ENCODE data around the gene ARHGEF26.

Gene ARHGEF26

DNA sequence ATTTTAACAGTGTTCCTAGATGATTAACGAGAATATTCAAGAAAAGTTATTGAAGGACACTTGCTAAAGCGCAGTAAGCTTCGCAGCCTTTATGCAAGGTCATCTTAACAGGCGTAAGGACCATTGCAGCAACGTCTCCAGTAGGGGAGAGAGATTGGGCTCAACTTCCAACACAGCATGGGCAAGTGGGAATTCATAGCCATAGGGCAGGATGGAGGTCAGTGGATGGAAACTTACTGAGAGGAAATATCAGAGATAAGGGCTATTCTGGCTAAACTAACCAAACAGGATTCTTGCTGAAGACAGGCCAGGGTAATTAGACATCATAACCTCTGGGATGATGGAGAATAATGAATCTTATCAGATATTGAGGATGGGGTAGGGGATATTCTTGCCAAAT is 120.3 kb downstream of the ARHGEF26 start:
- Mint-ChIP-seq H3K27me3 (ENCODE audit: low read depth) (no peaks in the 10 kb centered on the region), H3K4me3 (no peak overlapping the region), H3K27ac (peak overlapping the region in 1 of 3 experiments; percentile 44), H3K9me3 (no peaks in the 10 kb centered on the region), H3K4me1 (peaks cover 25% of the 10 kb centered on the region), H3K36me3 (ENCODE audit: low read depth) (peaks cover 25% of the 10 kb centered on the region)
- no peak for TF ChIP-seq CTCF (IDR thresholded peaks at IDR 0.05; ENCODE audit: unreplicated experiment in 3 of 3)

GRCh38 chr3:154242766-154243165 is 121.6 kb downstream of the ARHGEF26 start:
- no peaks in the 10 kb centered on the region for H3K27me3 Mint-ChIP-seq (ENCODE audit: low read depth)
- H3K4me1 Mint-ChIP-seq = peaks cover 35% of the 10 kb centered on the region
- H3K27ac Mint-ChIP-seq = peak overlapping the region; percentile 58 to 82 (median 76)
- no peaks in the 10 kb centered on the region for H3K9me3 Mint-ChIP-seq
- peaks cover 31% of the 10 kb centered on the region for H3K36me3 Mint-ChIP-seq (ENCODE audit: low read depth)
- TF ChIP-seq CTCF (IDR thresholded peaks at IDR 0.05; ENCODE audit: unreplicated experiment in 3 of 3) = no peak
- H3K4me3 Mint-ChIP-seq = no peak overlapping the region

DNA sequence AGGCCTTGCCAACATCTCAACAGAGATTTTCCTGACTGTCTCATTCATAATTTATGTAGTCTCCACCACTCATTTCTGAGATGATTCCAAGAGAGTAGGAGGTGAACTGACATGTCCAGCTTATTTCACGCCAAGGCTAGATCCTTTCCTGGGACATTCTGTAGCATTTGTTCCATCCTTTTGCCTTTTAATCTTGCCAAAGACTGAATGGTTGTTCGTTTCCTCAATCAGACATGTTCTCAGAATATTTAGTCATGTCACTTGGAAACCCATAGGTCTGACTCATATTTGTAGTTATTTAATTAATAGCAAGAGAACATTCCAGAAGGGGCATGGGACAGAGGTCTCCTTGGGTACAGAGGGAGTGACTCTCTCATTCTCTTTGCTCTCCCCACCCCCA is 122.2 kb downstream of the ARHGEF26 start:
- no peaks in the 10 kb centered on the region for H3K27me3 Mint-ChIP-seq (ENCODE audit: low read depth)

DNA sequence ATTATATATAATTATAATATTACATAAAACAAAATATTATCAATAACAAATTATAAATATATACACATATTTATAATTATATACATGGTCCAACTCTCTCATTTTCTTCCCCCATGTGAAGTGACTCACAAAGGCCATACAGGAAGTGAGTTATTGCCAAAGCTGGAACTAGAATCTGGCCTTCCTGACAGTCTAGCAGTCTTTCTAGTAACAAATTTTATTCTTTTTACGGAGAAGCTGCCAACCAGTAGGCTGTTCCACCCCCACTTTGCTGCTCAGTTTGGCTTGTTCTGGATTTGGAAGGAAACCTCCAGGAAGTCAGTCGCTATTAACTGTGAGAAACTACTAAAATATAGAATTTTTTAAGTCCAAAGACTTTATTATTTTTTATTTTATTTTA is 123.5 kb downstream of the ARHGEF26 start:
- no peak for TF ChIP-seq CTCF (IDR thresholded peaks at IDR 0.05; ENCODE audit: unreplicated experiment in 3 of 3)
- no peaks in the 10 kb centered on the region for H3K27me3 Mint-ChIP-seq (ENCODE audit: low read depth)
- H3K4me1 Mint-ChIP-seq = peaks cover 39% of the 10 kb centered on the region
- H3K4me3 Mint-ChIP-seq = no peak overlapping the region
- no peaks in the 10 kb centered on the region for H3K9me3 Mint-ChIP-seq
- H3K36me3 Mint-ChIP-seq (ENCODE audit: low read depth) = peaks cover 29% of the 10 kb centered on the region
- peak overlapping the region in 1 of 3 experiments; percentile 16 for H3K27ac Mint-ChIP-seq

More for the DNA sequence above, 122.2 kb downstream of the ARHGEF26 start:
- Mint-ChIP-seq H3K4me1 (peaks cover 41% of the 10 kb centered on the region), H3K27ac (peak overlapping the region; percentile 58 to 82 (median 76)), H3K36me3 (ENCODE audit: low read depth) (peaks cover 31% of the 10 kb centered on the region), H3K9me3 (no peaks in the 10 kb centered on the region), H3K4me3 (no peak overlapping the region)
- no peak for TF ChIP-seq CTCF (IDR thresholded peaks at IDR 0.05; ENCODE audit: unreplicated experiment in 3 of 3)

DNA sequence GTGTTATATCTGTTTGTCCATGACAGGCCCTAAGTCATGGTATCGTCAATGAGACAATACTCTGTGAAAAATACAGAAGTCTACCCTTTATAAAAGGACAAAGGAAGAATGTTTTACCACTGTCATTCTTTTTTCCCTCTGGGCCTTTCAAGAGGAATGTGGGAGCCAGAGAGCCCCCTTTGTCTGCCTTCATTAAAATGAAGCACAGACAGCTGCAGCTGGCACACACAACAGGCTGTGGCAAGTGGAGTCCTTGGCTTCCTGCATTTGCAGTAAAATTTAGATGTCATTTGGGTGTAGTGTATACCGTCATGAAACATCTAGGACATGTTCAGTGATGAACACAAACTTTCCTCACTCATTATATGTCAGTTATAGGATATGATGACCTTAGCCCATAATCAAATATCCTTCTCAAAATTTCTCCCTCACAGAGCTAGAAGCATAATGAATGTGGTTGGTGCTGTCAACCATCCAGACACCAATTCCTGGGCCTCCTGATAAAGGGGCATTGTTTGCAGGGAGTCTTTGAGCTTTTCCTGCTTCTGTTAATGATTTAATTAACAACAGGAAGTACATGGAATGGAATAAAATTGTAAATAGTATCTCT is 126.7 kb downstream of the ARHGEF26 start:
- Mint-ChIP-seq H3K27ac (peak overlapping the region in 1 of 3 experiments; percentile 11), H3K4me3 (no peak overlapping the region), H3K4me1 (peaks cover 37% of the 10 kb centered on the region), H3K27me3 (ENCODE audit: low read depth) (no peaks in the 10 kb centered on the region), H3K36me3 (ENCODE audit: low read depth) (peaks cover 29% of the 10 kb centered on the region), H3K9me3 (no peaks in the 10 kb centered on the region)
- TF ChIP-seq CTCF (IDR thresholded peaks at IDR 0.05; ENCODE audit: unreplicated experiment in 3 of 3) = no peak

DNA sequence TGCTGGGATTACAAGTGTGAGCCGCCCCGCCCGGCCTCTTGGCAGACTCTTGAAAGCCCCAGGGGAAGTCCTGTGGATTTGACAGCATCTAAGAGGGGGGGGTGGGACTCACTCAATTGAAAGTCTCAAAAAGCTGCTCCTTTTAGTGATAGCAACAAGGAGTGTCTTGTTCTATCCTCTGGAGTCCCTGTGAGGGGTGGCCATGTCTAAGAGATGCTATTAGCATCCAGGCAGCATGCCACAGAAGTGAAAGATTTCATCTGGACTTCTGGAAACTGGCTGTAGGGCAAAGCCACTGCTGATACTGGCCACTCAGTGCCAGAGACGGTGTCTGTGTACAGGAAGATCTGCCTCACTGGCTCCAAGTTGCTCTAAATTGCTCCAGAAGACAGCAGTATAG is 129.1 kb downstream of the ARHGEF26 start:
- Mint-ChIP-seq H3K4me3 (no peak overlapping the region), H3K9me3 (no peaks in the 10 kb centered on the region), H3K4me1 (peaks cover 34% of the 10 kb centered on the region), H3K27ac (no peak overlapping the region), H3K36me3 (ENCODE audit: low read depth) (peaks cover 40% of the 10 kb centered on the region), H3K27me3 (ENCODE audit: low read depth) (no peaks in the 10 kb centered on the region)
- TF ChIP-seq CTCF (IDR thresholded peaks at IDR 0.05; ENCODE audit: unreplicated experiment in 3 of 3) = no peak
